ENCODE data around the gene OARD1.

OARD1 gene

DNA sequence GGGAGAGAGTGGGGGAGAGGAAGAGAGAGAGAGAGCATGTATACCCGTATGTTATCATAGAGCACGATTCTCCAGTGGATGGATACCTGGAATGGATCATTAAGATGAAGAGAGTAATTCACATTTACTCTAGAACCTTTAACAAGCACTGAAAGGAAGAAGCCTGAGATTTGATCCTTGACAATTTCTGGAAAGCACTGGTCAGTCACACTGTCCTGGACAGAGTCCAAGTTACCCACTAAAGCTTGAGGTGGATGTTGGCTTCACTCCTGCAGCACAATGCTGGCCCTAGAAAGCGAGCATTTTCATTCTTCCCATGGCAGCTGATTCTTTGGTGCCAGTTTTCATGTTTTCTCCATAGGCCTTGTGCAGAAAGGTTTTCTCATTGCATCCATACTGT is 26.2 kb upstream of the OARD1 start:
- Histone ChIP-seq H3K9me3 (ENCODE audit: insufficient read depth, low read length) (no peaks in the 10 kb centered on the region), H3K27ac (ENCODE audit: low read depth, low read length) (no peak overlapping the region), H3K9ac (ENCODE audit: low read length) (no peak overlapping the region), H3K4me2 (ENCODE audit: low read depth, low read length, poor library complexity, severe bottlenecking) (no peak overlapping the region), H3K27me3 (ENCODE audit: low read length) (no peaks in the 10 kb centered on the region), H3K9me2 (replicated peaks; ENCODE audit: insufficient read depth, low read length) (no peaks in the 10 kb centered on the region), H4K20me1 (ENCODE audit: low read depth, low read length) (no peaks in the 10 kb centered on the region), H3K4me3 (ENCODE audit: insufficient read depth, low read length, poor library complexity, severe bottlenecking) (no peak overlapping the region), H2AFZ (ENCODE audit: low read depth, low read length, severe bottlenecking) (no peak overlapping the region), H3K79me2 (ENCODE audit: insufficient read depth, low read length) (no peaks in the 10 kb centered on the region), H3K36me3 (ENCODE audit: low read length) (peaks cover 62% of the 10 kb centered on the region), H3F3A (ENCODE audit: insufficient read depth) (0 out of 2 replicates have a peak, but pooled peaks cover 3% of the 10 kb centered on the region)
- no peak for TF ChIP-seq EZH2phosphoT487 (conservative IDR thresholded peaks at IDR 0.05; ENCODE audit: low read length)
- TF ChIP-seq, protein P1, sequence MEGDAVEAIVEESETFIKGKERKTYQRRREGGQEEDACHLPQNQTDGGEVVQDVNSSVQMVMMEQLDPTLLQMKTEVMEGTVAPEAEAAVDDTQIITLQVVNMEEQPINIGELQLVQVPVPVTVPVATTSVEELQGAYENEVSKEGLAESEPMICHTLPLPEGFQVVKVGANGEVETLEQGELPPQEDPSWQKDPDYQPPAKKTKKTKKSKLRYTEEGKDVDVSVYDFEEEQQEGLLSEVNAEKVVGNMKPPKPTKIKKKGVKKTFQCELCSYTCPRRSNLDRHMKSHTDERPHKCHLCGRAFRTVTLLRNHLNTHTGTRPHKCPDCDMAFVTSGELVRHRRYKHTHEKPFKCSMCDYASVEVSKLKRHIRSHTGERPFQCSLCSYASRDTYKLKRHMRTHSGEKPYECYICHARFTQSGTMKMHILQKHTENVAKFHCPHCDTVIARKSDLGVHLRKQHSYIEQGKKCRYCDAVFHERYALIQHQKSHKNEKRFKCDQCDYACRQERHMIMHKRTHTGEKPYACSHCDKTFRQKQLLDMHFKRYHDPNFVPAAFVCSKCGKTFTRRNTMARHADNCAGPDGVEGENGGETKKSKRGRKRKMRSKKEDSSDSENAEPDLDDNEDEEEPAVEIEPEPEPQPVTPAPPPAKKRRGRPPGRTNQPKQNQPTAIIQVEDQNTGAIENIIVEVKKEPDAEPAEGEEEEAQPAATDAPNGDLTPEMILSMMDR (IDR thresholded peaks at IDR 0.05; ENCODE audit: insufficient read depth, low read length, poor library complexity, severe bottlenecking), result no peak

GRCh38 chr6:41097467-41098090 is 25.4 kb upstream of the OARD1 start:
- no peaks in the 10 kb centered on the region for H4K20me1 ChIP-seq (ENCODE audit: low read depth, low read length)
- H3K9me2 ChIP-seq (replicated peaks; ENCODE audit: insufficient read depth, low read length), result no peaks in the 10 kb centered on the region
- no peak overlapping the region for H3K4me3 ChIP-seq (ENCODE audit: insufficient read depth, low read length, poor library complexity, severe bottlenecking)
- H3K9ac ChIP-seq (ENCODE audit: low read length), result no peak overlapping the region
- H3K4me2 ChIP-seq (ENCODE audit: low read depth, low read length, poor library complexity, severe bottlenecking), result no peak overlapping the region
- H2AFZ ChIP-seq (ENCODE audit: low read depth, low read length, severe bottlenecking), result no peak overlapping the region
- no peaks in the 10 kb centered on the region for H3K27me3 ChIP-seq (ENCODE audit: low read length)
- peaks cover 69% of the 10 kb centered on the region for H3K36me3 ChIP-seq (ENCODE audit: low read length)
- TF ChIP-seq EZH2phosphoT487 (conservative IDR thresholded peaks at IDR 0.05; ENCODE audit: low read length), result no peak
- TF ChIP-seq, protein P1 (IDR thresholded peaks at IDR 0.05; ENCODE audit: insufficient read depth, low read length, poor library complexity, severe bottlenecking), result no peak
- no peaks in the 10 kb centered on the region for H3K9me3 ChIP-seq (ENCODE audit: insufficient read depth, low read length)
- H3F3A ChIP-seq (ENCODE audit: insufficient read depth), result 0 out of 2 replicates have a peak, but pooled peaks cover 3% of the 10 kb centered on the region
- H3K79me2 ChIP-seq (ENCODE audit: insufficient read depth, low read length), result no peaks in the 10 kb centered on the region
- no peak overlapping the region for H3K27ac ChIP-seq (ENCODE audit: low read depth, low read length)

- Histone ChIP-seq H3K4me3 (ENCODE audit: insufficient read depth, low read length, poor library complexity, severe bottlenecking) (no peak overlapping the region), H3K9me3 (ENCODE audit: insufficient read depth, low read length) (no peaks in the 10 kb centered on the region), H3F3A (ENCODE audit: insufficient read depth) (peaks cover 3% of the 10 kb centered on the region; the same call in 1 of the 2 replicates), H3K36me3 (ENCODE audit: low read length) (peaks cover 81% of the 10 kb centered on the region), H3K9me2 (replicated peaks; ENCODE audit: insufficient read depth, low read length) (no peaks in the 10 kb centered on the region), H3K4me2 (ENCODE audit: low read depth, low read length, poor library complexity, severe bottlenecking) (no peak overlapping the region), H3K9ac (ENCODE audit: low read length) (no peak overlapping the region), H3K27ac (ENCODE audit: low read depth, low read length) (no peak overlapping the region), H4K20me1 (ENCODE audit: low read depth, low read length) (no peaks in the 10 kb centered on the region), H2AFZ (ENCODE audit: low read depth, low read length, severe bottlenecking) (no peak overlapping the region), H3K79me2 (ENCODE audit: insufficient read depth, low read length) (no peaks in the 10 kb centered on the region), H3K27me3 (ENCODE audit: low read length) (no peaks in the 10 kb centered on the region)
- TF ChIP-seq, protein P1 (IDR thresholded peaks at IDR 0.05; ENCODE audit: insufficient read depth, low read length, poor library complexity, severe bottlenecking), result no peak
- no peak for TF ChIP-seq EZH2phosphoT487 (conservative IDR thresholded peaks at IDR 0.05; ENCODE audit: low read length)
Observed at GRCh38 chr6:41093729-41094128, 21.6 kb upstream of the OARD1 start.

Data from SU-DHL-6 (cell line).